ENCODE measurements around the gene PHACTR1.
A peak's percentile ranks its signal among the peaks of the same experiment; 100 is the strongest.

Gene PHACTR1

GRCh38 chr6:13292774-13293173, 576.2 kb downstream of the PHACTR1 start:
- H3K4me1 Mint-ChIP-seq (ENCODE audit: low read depth) = no peaks in the 10 kb centered on the region
- H3K27me3 Mint-ChIP-seq = no peaks in the 10 kb centered on the region
- H3K9me3 Mint-ChIP-seq = no peaks in the 10 kb centered on the region
- H3K27ac Mint-ChIP-seq = no peak overlapping the region
- H3K36me3 Mint-ChIP-seq (ENCODE audit: low read depth) = peaks cover 91% of the 10 kb centered on the region
- H3K4me3 Mint-ChIP-seq = no peak overlapping the region
- peak; percentile 11 for DNase-seq

GRCh38 chr6:13294499-13295069, 578.0 kb downstream of the PHACTR1 start:
- no peaks in the 10 kb centered on the region for H3K27me3 Mint-ChIP-seq
- no peaks in the 10 kb centered on the region for H3K9me3 Mint-ChIP-seq
- H3K27ac Mint-ChIP-seq = no peak overlapping the region
- H3K4me1 Mint-ChIP-seq (ENCODE audit: low read depth) = no peaks in the 10 kb centered on the region
- no peak overlapping the region for H3K4me3 Mint-ChIP-seq
- no peak for DNase-seq
- peaks cover 92% of the 10 kb centered on the region for H3K36me3 Mint-ChIP-seq (ENCODE audit: low read depth)

DNA sequence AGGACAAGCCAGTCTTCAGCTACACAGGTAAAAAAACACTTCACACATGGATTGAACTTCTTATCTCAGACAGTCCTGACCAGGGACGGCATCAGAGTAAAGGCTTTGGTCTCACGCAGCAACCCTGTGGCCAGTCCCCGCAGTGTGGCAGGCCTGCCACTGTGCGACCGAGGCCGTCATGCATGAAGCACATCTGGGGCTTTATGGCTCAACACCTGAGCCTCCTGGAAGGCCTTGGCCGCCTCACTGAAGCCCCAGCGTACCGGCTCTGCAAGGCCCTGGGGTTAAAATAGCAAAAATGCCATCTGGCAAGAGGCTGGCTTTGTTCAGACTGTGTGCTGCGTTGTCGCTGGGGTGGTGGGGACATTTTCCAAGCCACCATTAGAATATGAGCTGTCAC, 579.0 kb downstream of the PHACTR1 start:
- H3K4me1 Mint-ChIP-seq (ENCODE audit: low read depth) = no peaks in the 10 kb centered on the region
- H3K27ac Mint-ChIP-seq = no peak overlapping the region
- H3K27me3 Mint-ChIP-seq = no peaks in the 10 kb centered on the region
- H3K36me3 Mint-ChIP-seq (ENCODE audit: low read depth) = peaks cover 95% of the 10 kb centered on the region
- H3K9me3 Mint-ChIP-seq = no peaks in the 10 kb centered on the region
- no peak for DNase-seq
- no peak overlapping the region for H3K4me3 Mint-ChIP-seq

- H3K4me1 Mint-ChIP-seq (ENCODE audit: low read depth) = no peaks in the 10 kb centered on the region
- H3K27me3 Mint-ChIP-seq = no peaks in the 10 kb centered on the region
- H3K27ac Mint-ChIP-seq = no peak overlapping the region
- H3K9me3 Mint-ChIP-seq = no peaks in the 10 kb centered on the region
- no peak for DNase-seq
- H3K36me3 Mint-ChIP-seq (ENCODE audit: low read depth) = peaks cover 96% of the 10 kb centered on the region
- H3K4me3 Mint-ChIP-seq = no peak overlapping the region
Observed at GRCh38 chr6:13296536-13296997, 580.0 kb downstream of the PHACTR1 start.

DNA sequence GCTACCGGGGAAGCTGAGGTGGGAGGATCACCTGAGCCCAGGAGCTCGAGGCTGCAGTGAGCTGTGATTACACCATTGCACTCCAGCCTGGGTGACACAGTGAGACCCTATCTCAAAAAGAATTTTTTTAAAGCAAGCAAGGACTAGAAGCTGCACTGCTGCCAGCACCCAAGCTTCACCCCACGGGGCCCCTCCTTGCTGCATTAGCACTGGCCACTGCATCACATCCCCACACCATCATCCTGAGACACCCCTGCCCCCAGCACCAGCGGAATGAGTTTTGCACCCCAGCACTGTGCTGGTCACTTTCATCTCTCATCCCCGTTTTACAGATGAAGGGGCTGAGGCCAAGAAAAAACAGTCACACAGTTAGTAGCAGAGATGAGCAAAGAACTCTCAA, 580.8 kb downstream of the PHACTR1 start:
- Mint-ChIP-seq H3K9me3 (no peaks in the 10 kb centered on the region), H3K27me3 (no peaks in the 10 kb centered on the region), H3K4me1 (ENCODE audit: low read depth) (peaks cover 4% of the 10 kb centered on the region), H3K36me3 (ENCODE audit: low read depth) (peaks cover 94% of the 10 kb centered on the region), H3K4me3 (no peak overlapping the region), H3K27ac (no peak overlapping the region)
- no peak for DNase-seq

DNA sequence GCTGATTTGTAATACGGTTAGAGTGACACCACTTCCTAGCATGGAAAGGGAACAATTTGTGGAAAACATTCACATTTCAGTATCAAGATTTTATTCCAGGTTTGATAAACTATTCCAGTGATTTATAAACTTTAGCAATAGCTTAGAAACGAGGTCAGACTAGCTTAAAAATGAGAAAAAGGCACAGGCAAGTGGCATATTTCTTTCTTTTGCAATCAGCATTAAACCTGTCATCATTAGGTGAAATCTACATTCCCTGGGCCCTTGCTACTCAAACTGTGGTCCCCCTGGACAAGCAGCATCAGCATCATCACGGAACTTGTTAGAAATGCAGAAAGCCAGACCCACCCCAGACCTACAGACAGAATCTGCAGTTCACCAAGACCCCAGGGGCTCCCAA, 581.9 kb downstream of the PHACTR1 start:
- H3K4me3 Mint-ChIP-seq = no peak overlapping the region
- H3K27ac Mint-ChIP-seq = no peak overlapping the region
- DNase-seq = no peak
- no peaks in the 10 kb centered on the region for H3K27me3 Mint-ChIP-seq
- H3K36me3 Mint-ChIP-seq (ENCODE audit: low read depth) = peaks cover 94% of the 10 kb centered on the region
- H3K4me1 Mint-ChIP-seq (ENCODE audit: low read depth) = peaks cover 14% of the 10 kb centered on the region
- peaks cover 4% of the 10 kb centered on the region for H3K9me3 Mint-ChIP-seq

DNA sequence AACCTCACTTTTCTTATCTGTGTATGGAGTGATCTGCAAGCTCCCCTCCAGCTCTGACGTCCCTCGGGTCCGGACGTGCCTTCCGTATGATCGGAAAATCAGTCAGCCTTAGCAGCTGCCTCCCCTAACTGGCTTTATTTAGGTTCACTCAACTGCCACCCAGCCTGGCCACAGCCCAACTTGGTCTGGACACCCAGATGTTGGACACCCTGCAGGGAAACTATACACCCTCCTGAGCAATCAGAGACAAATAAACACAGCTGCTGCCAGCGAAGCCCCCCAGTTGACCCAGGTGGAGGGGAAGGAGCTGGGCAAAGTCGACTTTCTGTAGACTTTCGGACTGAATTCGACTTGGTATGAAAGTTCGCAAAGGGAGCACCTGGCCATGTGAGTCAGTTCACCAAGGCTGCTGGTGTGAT, 582.8 kb downstream of the PHACTR1 start:
- no peak for DNase-seq
- Mint-ChIP-seq H3K27me3 (no peaks in the 10 kb centered on the region), H3K9me3 (peaks cover 4% of the 10 kb centered on the region), H3K27ac (no peak overlapping the region), H3K4me3 (no peak overlapping the region), H3K36me3 (ENCODE audit: low read depth) (peaks cover 95% of the 10 kb centered on the region), H3K4me1 (ENCODE audit: low read depth) (peaks cover 24% of the 10 kb centered on the region)

- H3K27ac Mint-ChIP-seq = no peak overlapping the region
- H3K36me3 Mint-ChIP-seq (ENCODE audit: low read depth) = peaks cover 95% of the 10 kb centered on the region
- H3K27me3 Mint-ChIP-seq = no peaks in the 10 kb centered on the region
- DNase-seq = no peak
- no peak overlapping the region for H3K4me3 Mint-ChIP-seq
- peaks cover 4% of the 10 kb centered on the region for H3K9me3 Mint-ChIP-seq
- peaks cover 29% of the 10 kb centered on the region for H3K4me1 Mint-ChIP-seq (ENCODE audit: low read depth)
Observed at GRCh38 chr6:13299918-13300317, 583.4 kb downstream of the PHACTR1 start.

DNA sequence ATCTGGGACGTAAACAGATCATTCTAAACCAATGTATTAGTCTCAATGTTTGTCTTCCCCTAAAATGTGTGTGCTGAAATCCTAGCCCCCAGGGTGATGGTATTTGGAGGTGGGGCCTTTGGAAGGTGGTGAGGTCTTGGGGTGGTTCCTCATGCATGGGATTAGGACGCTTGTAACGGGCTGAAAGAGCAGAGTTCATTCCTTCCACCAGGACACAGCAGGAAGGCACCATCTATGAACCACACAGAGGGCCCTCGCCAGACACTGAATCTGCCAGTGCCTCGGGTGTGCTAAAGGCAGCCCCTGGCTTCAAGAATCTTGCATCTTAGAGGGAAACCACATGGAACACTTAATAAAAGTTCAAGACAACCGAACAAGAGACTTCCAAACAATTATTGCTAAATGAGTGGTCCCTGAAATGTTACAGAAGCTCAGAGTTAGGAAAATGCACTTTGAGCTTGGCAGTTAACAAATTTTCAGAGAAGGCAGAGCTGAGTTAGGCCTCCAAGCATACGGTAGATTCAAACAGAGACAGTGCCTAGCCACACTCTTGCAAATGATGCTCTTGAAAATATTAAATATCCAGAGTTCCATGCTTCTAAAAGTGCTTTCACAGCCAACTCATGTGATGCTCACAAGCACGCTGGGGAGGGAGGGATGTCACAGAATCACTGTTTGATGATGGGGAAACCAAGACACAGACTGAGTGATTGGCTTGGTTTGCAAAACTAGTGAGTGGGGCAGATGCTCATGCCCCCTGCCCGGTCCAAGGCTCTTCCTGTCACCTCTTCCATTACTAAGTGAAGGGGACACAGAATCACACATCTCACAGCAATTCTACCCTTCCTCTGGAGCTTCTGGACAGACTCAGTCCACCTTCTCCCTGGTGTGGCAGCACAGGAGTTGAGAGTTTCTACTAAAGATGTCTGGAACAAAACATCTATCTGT, 584.4 kb downstream of the PHACTR1 start:
- Mint-ChIP-seq H3K4me3 (no peak overlapping the region), H3K27ac (no peak overlapping the region), H3K4me1 (ENCODE audit: low read depth) (peaks cover 31% of the 10 kb centered on the region), H3K27me3 (no peaks in the 10 kb centered on the region), H3K9me3 (peaks cover 4% of the 10 kb centered on the region), H3K36me3 (ENCODE audit: low read depth) (peaks cover 95% of the 10 kb centered on the region)
- no peak for DNase-seq

DNA sequence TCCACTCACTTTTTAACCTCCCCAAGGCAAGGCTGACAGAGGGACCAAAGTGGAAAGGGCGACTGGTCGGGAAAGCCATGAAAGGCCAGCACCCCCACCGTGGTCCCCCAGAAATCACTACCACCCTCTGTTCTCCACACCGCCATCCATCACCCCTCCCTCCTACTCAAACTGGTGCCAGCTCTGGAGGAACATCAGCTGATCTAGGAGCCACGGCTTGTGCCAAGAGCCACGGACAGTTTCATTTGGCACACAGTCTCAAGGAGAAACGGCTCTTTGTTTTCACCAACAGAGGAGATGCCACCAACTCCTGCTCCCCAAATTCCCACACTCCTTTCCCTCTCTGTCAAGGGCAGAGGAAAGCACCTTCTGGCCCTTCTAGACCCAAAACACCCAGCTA, 585.7 kb downstream of the PHACTR1 start:
- H3K4me3 Mint-ChIP-seq = no peak overlapping the region
- H3K4me1 Mint-ChIP-seq (ENCODE audit: low read depth) = peaks cover 36% of the 10 kb centered on the region
- peaks cover 4% of the 10 kb centered on the region for H3K9me3 Mint-ChIP-seq
- H3K27me3 Mint-ChIP-seq = no peaks in the 10 kb centered on the region
- H3K36me3 Mint-ChIP-seq (ENCODE audit: low read depth) = peaks cover 93% of the 10 kb centered on the region
- DNase-seq = no peak
- H3K27ac Mint-ChIP-seq = peak overlapping the region; percentile 90

DNA sequence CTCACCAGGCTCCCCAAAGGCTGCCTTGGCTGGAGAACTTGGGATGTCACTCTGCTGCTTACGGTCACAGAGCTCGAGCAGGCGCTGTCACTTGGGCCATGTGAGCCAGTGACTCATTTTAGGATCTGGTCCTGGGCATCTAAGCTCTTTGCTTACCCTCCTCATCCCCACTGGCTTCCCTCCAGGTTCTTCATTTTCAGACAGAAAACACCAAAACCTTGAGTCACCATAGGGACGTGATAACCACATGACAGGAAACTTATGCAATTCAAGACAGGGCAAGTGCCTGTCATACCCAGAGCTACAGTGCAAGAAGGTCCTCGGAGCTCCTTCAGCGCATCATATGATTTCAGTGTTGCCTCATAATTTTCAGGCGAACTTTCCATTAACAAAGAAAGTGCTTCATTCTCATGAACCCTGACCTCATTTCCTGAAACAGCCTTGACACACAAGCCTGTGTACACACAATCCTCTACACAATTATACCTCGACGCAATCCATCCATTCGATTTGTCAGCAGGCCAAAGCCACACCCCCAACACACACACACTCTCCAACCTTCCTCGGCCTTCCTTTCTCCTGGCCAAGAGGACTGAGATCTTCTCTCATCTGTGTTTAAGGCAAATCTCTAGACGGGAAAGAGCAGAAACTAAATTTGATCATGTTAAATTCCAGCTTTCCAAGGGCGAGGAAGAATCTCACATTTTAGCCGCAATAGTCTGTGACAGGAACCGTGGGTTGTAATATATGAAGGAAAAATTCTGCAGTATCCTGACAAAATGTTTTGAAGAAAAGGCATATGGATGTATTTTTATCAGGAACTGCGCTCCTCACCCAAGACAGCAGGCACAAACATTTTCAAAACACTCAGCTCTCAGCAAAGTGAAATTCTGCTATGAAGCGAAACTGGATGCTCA, 586.4 kb downstream of the PHACTR1 start:
- H3K9me3 Mint-ChIP-seq = peaks cover 4% of the 10 kb centered on the region
- peak overlapping the region; percentile 3 for H3K4me3 Mint-ChIP-seq
- H3K36me3 Mint-ChIP-seq (ENCODE audit: low read depth) = peaks cover 93% of the 10 kb centered on the region
- peak; percentile 60 for DNase-seq
- no peaks in the 10 kb centered on the region for H3K27me3 Mint-ChIP-seq
- H3K27ac Mint-ChIP-seq = peak overlapping the region; percentile 90
- peaks cover 43% of the 10 kb centered on the region for H3K4me1 Mint-ChIP-seq (ENCODE audit: low read depth)

- no peak overlapping the region for H3K4me3 Mint-ChIP-seq
Observed at GRCh38 chr6:13303668-13304017, 587.1 kb downstream of the PHACTR1 start.

GRCh38 chr6:13304101-13304500, 587.5 kb downstream of the PHACTR1 start:
- peaks cover 4% of the 10 kb centered on the region for H3K9me3 Mint-ChIP-seq

More at GRCh38 chr6:13303668-13304017, 587.1 kb downstream of the PHACTR1 start:
- H3K27me3 Mint-ChIP-seq = no peaks in the 10 kb centered on the region
- peak overlapping the region; percentile 90 for H3K27ac Mint-ChIP-seq
- H3K4me1 Mint-ChIP-seq (ENCODE audit: low read depth) = peaks cover 45% of the 10 kb centered on the region
- peaks cover 93% of the 10 kb centered on the region for H3K36me3 Mint-ChIP-seq (ENCODE audit: low read depth)
- H3K9me3 Mint-ChIP-seq = peaks cover 4% of the 10 kb centered on the region
- peak; percentile 41 for DNase-seq

DNA sequence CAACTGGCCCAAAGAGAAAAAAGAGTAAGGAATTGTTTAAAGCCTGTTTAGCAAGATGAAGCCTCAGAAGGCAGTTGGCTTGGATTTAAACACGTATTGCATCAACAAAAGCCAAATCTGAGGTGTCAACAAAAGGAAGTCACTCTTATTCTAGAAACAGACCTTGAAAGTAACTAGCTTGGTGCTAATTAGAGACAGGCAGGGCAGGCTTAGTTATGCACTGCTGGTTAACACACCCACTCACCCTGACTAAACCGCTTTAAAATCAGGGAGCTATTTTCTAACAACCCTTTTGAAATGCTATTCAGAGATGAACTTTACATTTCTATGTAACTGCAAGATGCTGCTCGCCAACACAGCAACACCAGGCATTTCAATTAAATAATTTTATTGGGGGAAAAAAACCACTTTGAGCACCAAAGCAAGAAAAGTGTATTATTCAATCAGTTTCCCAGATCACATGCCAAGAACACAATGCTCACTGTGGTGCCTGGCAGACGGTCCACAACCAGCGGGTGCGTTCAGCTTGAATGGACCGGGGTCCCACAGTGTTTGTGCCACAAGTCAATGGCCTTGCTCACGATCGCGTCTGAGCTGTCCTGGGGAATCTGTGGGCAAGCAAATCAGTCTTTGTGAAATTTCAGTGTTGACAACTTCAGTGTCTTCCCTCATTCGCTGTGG, 588.2 kb downstream of the PHACTR1 start:
- peaks cover 4% of the 10 kb centered on the region for H3K9me3 Mint-ChIP-seq
- peaks cover 93% of the 10 kb centered on the region for H3K36me3 Mint-ChIP-seq (ENCODE audit: low read depth)
- H3K27me3 Mint-ChIP-seq = no peaks in the 10 kb centered on the region
- peak overlapping the region; percentile 59 for H3K27ac Mint-ChIP-seq
- DNase-seq = no peak
- H3K4me3 Mint-ChIP-seq = no peak overlapping the region
- peaks cover 45% of the 10 kb centered on the region for H3K4me1 Mint-ChIP-seq (ENCODE audit: low read depth)

More at GRCh38 chr6:13304101-13304500, 587.5 kb downstream of the PHACTR1 start:
- H3K27ac Mint-ChIP-seq = peak overlapping the region; percentile 90
- peaks cover 94% of the 10 kb centered on the region for H3K36me3 Mint-ChIP-seq (ENCODE audit: low read depth)
- peaks cover 45% of the 10 kb centered on the region for H3K4me1 Mint-ChIP-seq (ENCODE audit: low read depth)
- DNase-seq = no peak
- H3K27me3 Mint-ChIP-seq = no peaks in the 10 kb centered on the region
- H3K4me3 Mint-ChIP-seq = no peak overlapping the region
